ENCODE measurements around the gene LRMDA.

The LRMDA gene

DNA sequence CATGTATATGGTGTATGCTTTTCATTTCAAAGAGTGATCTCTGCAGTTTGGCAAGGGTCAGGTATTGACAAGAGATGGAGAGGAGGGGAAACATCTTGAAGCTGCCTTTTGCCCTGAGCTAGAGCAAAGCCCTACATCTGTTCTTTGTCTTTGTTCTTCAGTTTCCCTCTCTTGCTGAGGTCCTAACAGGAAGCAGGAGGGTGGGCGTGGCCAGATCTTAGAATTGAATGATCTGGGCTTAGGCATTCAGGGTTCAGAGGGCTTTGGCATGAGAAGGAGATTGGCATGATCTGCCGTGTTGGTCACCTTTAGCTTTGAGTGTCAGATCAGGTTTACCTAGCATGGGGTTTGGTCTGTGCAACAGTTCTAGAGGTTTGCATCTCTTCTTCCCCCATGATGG, 41.3 kb downstream of the LRMDA start:
- H3K4me1 ChIP-seq (ENCODE audit: insufficient read depth, low read length), result no peaks in the 10 kb centered on the region
- H4K20me1 ChIP-seq (ENCODE audit: insufficient read depth, low read length), result no peaks in the 10 kb centered on the region
- H3K9me3 ChIP-seq (ENCODE audit: insufficient read depth, low read length, severe bottlenecking), result no peaks in the 10 kb centered on the region
- no peak overlapping the region for H3K9ac ChIP-seq (ENCODE audit: low read depth, low read length)
- H3K36me3 ChIP-seq (ENCODE audit: insufficient read depth, low read length), result no peaks in the 10 kb centered on the region
- no peaks in the 10 kb centered on the region for H3K79me2 ChIP-seq (ENCODE audit: insufficient read depth, low read length)
- H3K27me3 ChIP-seq (ENCODE audit: insufficient read depth, low read length, poor library complexity), result peaks cover 7% of the 10 kb centered on the region
- no peak overlapping the region for H3K4me3 ChIP-seq (ENCODE audit: low read depth in 1 of 2, low read length in 2 of 2)
- H3K4me2 ChIP-seq (ENCODE audit: insufficient read depth, low read length), result no peak overlapping the region
- TF ChIP-seq CTCF (IDR thresholded peaks at IDR 0.05; ENCODE audit: borderline replicate concordance, extremely low read depth, low read length, poor library complexity, severe bottlenecking) (no peak), EZH2 (IDR thresholded peaks at IDR 0.05; ENCODE audit: borderline replicate concordance, low read depth, low read length, severe bottlenecking) (no peak)
- no peak overlapping the region for H3K27ac ChIP-seq (ENCODE audit: low read length)
- DNase-seq, result peak; percentile 12
- 0 out of 3 replicates have a peak, but pooled peaks have one; percentile 40 for ATAC-seq (ENCODE audit: insufficient read depth, low read depth)
- H2AFZ ChIP-seq (ENCODE audit: low read depth, low read length), result no peak overlapping the region

DNA sequence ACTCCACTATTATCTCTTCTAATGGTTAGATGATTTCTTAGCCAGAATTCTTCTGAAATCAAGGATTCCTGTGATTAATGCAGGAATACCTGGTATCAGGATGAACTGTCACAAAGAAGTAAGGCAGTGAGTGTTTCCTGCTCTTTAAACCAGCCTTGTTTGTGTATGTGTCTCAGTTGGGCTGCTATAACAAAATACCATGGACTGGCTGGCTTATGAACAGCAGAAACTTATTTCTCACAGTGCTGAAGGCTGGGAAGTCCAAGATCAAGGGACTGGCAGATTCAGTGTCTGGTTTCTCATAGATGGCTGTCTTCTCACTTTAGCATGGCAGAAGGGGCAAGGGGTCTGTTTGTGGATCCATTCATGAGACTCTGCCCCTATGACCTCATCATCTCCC, 42.7 kb downstream of the LRMDA start:
- Histone ChIP-seq H3K9me3 (ENCODE audit: insufficient read depth, low read length, severe bottlenecking) (no peaks in the 10 kb centered on the region), H3K27ac (ENCODE audit: low read length) (no peak overlapping the region), H3K9ac (ENCODE audit: low read depth, low read length) (no peak overlapping the region), H2AFZ (ENCODE audit: low read depth, low read length) (no peak overlapping the region), H3K4me2 (ENCODE audit: insufficient read depth, low read length) (no peak overlapping the region), H4K20me1 (ENCODE audit: insufficient read depth, low read length) (no peaks in the 10 kb centered on the region), H3K27me3 (ENCODE audit: insufficient read depth, low read length, poor library complexity) (peaks cover 10% of the 10 kb centered on the region), H3K79me2 (ENCODE audit: insufficient read depth, low read length) (no peaks in the 10 kb centered on the region), H3K36me3 (ENCODE audit: insufficient read depth, low read length) (no peaks in the 10 kb centered on the region), H3K4me3 (ENCODE audit: low read depth in 1 of 2, low read length in 2 of 2) (no peak overlapping the region), H3K4me1 (ENCODE audit: insufficient read depth, low read length) (no peaks in the 10 kb centered on the region)
- TF ChIP-seq CTCF (IDR thresholded peaks at IDR 0.05; ENCODE audit: borderline replicate concordance, extremely low read depth, low read length, poor library complexity, severe bottlenecking), result no peak
- TF ChIP-seq EZH2 (IDR thresholded peaks at IDR 0.05; ENCODE audit: borderline replicate concordance, low read depth, low read length, severe bottlenecking), result no peak
- ATAC-seq (ENCODE audit: insufficient read depth, low read depth) (no peak), DNase-seq (no peak)

- Histone ChIP-seq H3K4me1 (ENCODE audit: insufficient read depth, low read length) (no peaks in the 10 kb centered on the region), H3K27ac (ENCODE audit: low read length) (no peak overlapping the region), H3K9me3 (ENCODE audit: insufficient read depth, low read length, severe bottlenecking) (no peaks in the 10 kb centered on the region), H3K9ac (ENCODE audit: low read depth, low read length) (no peak overlapping the region), H3K27me3 (ENCODE audit: insufficient read depth, low read length, poor library complexity) (peaks cover 10% of the 10 kb centered on the region), H3K79me2 (ENCODE audit: insufficient read depth, low read length) (no peaks in the 10 kb centered on the region), H3K36me3 (ENCODE audit: insufficient read depth, low read length) (no peaks in the 10 kb centered on the region), H3K4me3 (ENCODE audit: low read depth in 1 of 2, low read length in 2 of 2) (no peak overlapping the region), H3K4me2 (ENCODE audit: insufficient read depth, low read length) (no peak overlapping the region), H2AFZ (ENCODE audit: low read depth, low read length) (no peak overlapping the region), H4K20me1 (ENCODE audit: insufficient read depth, low read length) (no peaks in the 10 kb centered on the region)
- ATAC-seq (ENCODE audit: insufficient read depth, low read depth), result no peak
- TF ChIP-seq CTCF (IDR thresholded peaks at IDR 0.05; ENCODE audit: borderline replicate concordance, extremely low read depth, low read length, poor library complexity, severe bottlenecking) (no peak), EZH2 (IDR thresholded peaks at IDR 0.05; ENCODE audit: borderline replicate concordance, low read depth, low read length, severe bottlenecking) (no peak)
- no peak for DNase-seq
Observed at GRCh38 chr10:75475460-75476182, 44.2 kb downstream of the LRMDA start.

Data from DND-41 (cell line).